Ishikawa (cell line): ENCODE data around the gene LAMB4.

Experiments used
- CEBPB ChIP-seq: IDR thresholded peaks from 2 replicates; pipeline ENCODE4 v1.6.1; 2012
- CREB1 ChIP-seq: IDR thresholded peaks from 2 replicates; pipeline ENCODE4 v1.6.1; 2012; ENCODE audit warnings: low read depth
- EGR1 ChIP-seq: IDR thresholded peaks from 2 replicates; pipeline ENCODE4 v1.6.1; 2012
- EP300 ChIP-seq: IDR thresholded peaks from 2 replicates; pipeline ENCODE4 v1.6.1; 2012; ENCODE audit warnings: borderline replicate concordance
- FOXM1 ChIP-seq: IDR thresholded peaks from 2 replicates; pipeline ENCODE4 v1.6.1; 2012; ENCODE audit warnings: low read depth, borderline replicate concordance
- MAX ChIP-seq: IDR thresholded peaks from 2 replicates; pipeline ENCODE4 v1.6.1; 2012
- NFIC ChIP-seq: IDR thresholded peaks from 2 replicates; pipeline ENCODE4 v1.6.1; 2012
- RAD21 ChIP-seq: IDR thresholded peaks from 2 replicates; pipeline ENCODE4 v1.6.1; 2012; ENCODE audit warnings: low read depth
- REST ChIP-seq: IDR thresholded peaks from 2 replicates; pipeline ENCODE4 v1.6.1; 2012; ENCODE audit warnings: low read depth, mild to moderate bottlenecking
- TAF1 ChIP-seq: IDR thresholded peaks from 2 replicates; pipeline ENCODE4 v1.6.1; 2012; ENCODE audit warnings: low read depth, mild to moderate bottlenecking
- TCF12 ChIP-seq: IDR thresholded peaks from 2 replicates; pipeline ENCODE4 v1.6.1; 2012; ENCODE audit warnings: low read depth
- TEAD4 ChIP-seq: IDR thresholded peaks from 2 replicates; pipeline ENCODE4 v1.6.1; 2012
- USF1 ChIP-seq: IDR thresholded peaks from 2 replicates; pipeline ENCODE4 v1.6.1; 2012
- YY1 ChIP-seq: IDR thresholded peaks from 2 replicates; pipeline ENCODE4 v1.6.1; 2012; ENCODE audit warnings: low read depth
- ZBTB7A ChIP-seq: IDR thresholded peaks from 2 replicates; pipeline ENCODE4 v1.6.1; 2012; ENCODE audit warnings: low read depth

The LAMB4 gene

GRCh38 chr7:108140671-108141070 lies 10.5 kb upstream of the LAMB4 start:
- TF ChIP-seq EGR1, result no peak
- TF ChIP-seq ZBTB7A, result no peak
- no peak for TF ChIP-seq FOXM1
- no peak for TF ChIP-seq CEBPB
- TF ChIP-seq YY1, result no peak
- TF ChIP-seq USF1, result no peak
- no peak for TF ChIP-seq MAX

GRCh38 chr7:108138911-108139310 lies 8.8 kb upstream of the LAMB4 start:
- TF ChIP-seq CREB1, result no peak
- no peak for TF ChIP-seq TEAD4
- TF ChIP-seq USF1, result no peak
- no peak for TF ChIP-seq EP300
- no peak for TF ChIP-seq ZBTB7A
- TF ChIP-seq REST, result no peak
- TF ChIP-seq FOXM1, result no peak
- TF ChIP-seq YY1, result no peak
- TF ChIP-seq NFIC, result no peak
- TF ChIP-seq EGR1, result no peak
- no peak for TF ChIP-seq TCF12
- no peak for TF ChIP-seq RAD21
- TF ChIP-seq CEBPB, result no peak
- no peak for TF ChIP-seq MAX
- TF ChIP-seq TAF1, result no peak

- no peak for TF ChIP-seq NFIC
- no peak for TF ChIP-seq YY1
- no peak for TF ChIP-seq EP300
- no peak for TF ChIP-seq MAX
- no peak for TF ChIP-seq CEBPB
- no peak for TF ChIP-seq TCF12
Measured at GRCh38 chr7:108137993-108138392, 7.8 kb upstream of the LAMB4 start.

- TF ChIP-seq RAD21, result no peak
Measured at GRCh38 chr7:108137040-108137439, 6.9 kb upstream of the LAMB4 start.

GRCh38 chr7:108136191-108136688 lies 6.1 kb upstream of the LAMB4 start:
- TF ChIP-seq RAD21, result no peak
- TF ChIP-seq EP300, result no peak
- no peak for TF ChIP-seq CREB1
- no peak for TF ChIP-seq EGR1
- TF ChIP-seq NFIC, result no peak
- no peak for TF ChIP-seq CEBPB
- no peak for TF ChIP-seq YY1

- TF ChIP-seq YY1 (no peak), TCF12 (no peak), FOXM1 (no peak), TAF1 (no peak), NFIC (no peak), EP300 (no peak), CEBPB (no peak), REST (no peak), TEAD4 (no peak), EGR1 (no peak), ZBTB7A (no peak), MAX (no peak)
Measured at GRCh38 chr7:108135446-108136190, 5.5 kb upstream of the LAMB4 start.
